Measurements from ENCODE around the gene SMG6.
"Not testable (repeated sequence)": the region's sequence is repeated elsewhere in the genome, so short reads cannot be mapped to it uniquely, and the experiment has no call there.

DNA sequence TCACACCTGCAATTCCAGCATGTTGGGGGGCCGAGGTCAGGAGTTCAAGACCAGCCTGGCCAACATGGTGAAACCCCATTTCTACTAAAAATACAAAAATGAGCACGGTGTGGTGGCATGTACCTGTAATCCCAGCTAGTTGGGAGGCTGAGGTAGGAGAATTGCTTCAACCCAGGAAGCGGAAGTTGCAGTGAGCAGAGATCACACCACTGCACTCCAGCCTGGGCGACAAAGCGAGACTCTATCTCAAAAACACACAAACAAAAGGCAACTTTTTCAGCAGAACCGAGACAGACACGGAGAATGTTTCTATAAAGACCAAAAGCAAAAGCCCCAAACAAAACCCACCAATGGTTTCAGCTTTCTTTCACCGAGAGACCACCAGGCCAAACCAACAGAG lies 44.8 kb downstream of the SMG6 start:
- TF ChIP-seq, protein P1, sequence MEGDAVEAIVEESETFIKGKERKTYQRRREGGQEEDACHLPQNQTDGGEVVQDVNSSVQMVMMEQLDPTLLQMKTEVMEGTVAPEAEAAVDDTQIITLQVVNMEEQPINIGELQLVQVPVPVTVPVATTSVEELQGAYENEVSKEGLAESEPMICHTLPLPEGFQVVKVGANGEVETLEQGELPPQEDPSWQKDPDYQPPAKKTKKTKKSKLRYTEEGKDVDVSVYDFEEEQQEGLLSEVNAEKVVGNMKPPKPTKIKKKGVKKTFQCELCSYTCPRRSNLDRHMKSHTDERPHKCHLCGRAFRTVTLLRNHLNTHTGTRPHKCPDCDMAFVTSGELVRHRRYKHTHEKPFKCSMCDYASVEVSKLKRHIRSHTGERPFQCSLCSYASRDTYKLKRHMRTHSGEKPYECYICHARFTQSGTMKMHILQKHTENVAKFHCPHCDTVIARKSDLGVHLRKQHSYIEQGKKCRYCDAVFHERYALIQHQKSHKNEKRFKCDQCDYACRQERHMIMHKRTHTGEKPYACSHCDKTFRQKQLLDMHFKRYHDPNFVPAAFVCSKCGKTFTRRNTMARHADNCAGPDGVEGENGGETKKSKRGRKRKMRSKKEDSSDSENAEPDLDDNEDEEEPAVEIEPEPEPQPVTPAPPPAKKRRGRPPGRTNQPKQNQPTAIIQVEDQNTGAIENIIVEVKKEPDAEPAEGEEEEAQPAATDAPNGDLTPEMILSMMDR (IDR thresholded peaks at IDR 0.05) = not testable (repeated sequence)
- not testable (repeated sequence) for TF ChIP-seq EZH2 (IDR thresholded peaks at IDR 0.05; ENCODE audit: borderline replicate concordance, insufficient read depth, low read depth, low read length, poor library complexity, severe bottlenecking)

All from B cell (primary cell).